GM21390 (cell line): Measurements from ENCODE around the gene TMEM132C.
"Not testable (repeated sequence)": the region's sequence is repeated elsewhere in the genome, so short reads cannot be mapped to it uniquely, and the experiment has no call there.

Experiments used
- ATAC-seq: cut with Tn5 transposase; IDR thresholded peaks from one replicate; pipeline ENCODE4 v1.9.1; 2021; ENCODE audit not compliant: unreplicated experiment

Gene TMEM132C

DNA sequence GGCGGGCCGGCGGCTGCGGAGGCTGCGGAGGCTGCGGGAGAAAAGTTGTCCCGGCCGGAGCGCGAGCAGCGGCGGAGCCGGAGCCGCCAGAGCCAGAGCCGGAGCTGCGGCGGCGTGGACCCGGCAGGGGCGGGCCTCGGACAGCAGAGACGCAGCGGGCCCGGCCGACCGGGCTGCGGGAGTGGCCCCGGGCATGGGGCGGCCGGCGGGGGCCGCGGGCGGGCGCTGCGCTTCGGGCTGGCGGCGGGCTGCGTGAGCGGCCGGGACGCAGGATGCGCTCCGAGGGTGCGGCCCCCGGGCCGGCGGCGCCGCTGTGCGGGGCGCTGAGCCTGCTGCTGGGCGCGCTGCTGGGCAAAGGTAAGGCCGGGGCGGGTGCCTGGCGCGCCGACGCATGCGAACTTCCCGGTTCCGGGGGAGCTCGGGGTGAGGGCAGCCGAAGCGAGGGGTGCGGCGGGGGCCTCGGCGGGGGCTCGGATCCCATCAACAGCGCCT, at the start of gene TMEM132C:
TSS of gene TMEM132C (plus strand) at position 40 of the 492 bp plus-strand sequence. CDS start at position 273, 233 bp downstream.
- ATAC-seq, result no peak

DNA sequence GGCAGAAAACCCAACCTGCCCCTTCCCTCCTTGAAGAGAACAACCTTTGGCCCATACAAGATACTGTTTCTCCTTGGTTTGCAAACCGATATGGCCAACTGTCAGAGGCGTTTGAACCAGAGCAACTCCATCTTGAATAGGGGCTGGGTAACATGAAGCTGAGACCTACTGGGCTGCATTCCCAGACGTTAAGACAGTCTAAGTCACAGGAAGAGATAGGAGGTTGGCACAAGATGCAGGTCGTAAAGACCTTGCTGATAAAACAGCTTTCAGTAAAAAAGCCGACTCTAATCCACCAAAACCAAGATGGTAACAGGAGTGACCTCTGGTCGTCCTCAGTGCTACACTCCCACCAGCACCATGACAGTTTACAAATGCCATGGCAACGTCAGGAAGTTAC, 42.7 kb upstream of the TMEM132C start:
- ATAC-seq, result no peak

GRCh38 chr12:128228581-128228980, 38.4 kb upstream of the TMEM132C start:
- no peak for ATAC-seq

DNA sequence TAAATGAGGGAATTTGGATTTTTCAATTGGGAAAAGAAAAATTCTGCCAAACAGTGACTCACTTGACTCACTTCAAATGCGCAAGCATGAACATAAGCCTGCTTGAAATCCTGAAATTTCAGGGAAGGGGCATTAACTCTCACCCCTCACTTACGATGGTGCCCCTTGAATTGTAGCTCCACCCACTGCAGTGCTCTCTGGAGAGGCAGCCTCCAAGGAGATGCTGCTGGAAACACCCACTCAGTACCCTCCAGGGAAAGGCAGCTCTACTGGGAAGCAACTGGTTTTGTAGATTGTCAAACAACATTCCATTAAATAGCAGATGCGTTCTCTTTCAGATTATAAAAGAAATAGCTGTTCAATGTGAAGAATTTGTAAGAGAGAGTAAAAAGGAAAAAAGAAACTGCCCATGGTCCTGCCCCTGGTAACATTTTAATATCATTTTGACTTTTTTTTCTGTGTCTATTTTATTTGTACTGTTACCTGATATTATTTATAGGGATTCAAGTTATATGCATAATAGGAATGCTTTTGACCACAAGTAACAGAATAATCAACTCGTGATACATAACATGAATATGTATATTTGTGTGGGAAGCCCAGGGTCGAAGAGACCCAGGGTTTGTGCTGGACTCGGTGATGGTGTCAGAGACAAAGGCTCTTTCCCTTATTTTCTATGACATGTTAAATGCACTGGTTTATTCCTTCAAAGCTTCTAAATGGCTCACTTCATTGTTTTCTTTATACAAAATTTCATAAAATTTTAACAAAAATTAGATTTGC, 31.1 kb upstream of the TMEM132C start:
- ATAC-seq, result no peak

DNA sequence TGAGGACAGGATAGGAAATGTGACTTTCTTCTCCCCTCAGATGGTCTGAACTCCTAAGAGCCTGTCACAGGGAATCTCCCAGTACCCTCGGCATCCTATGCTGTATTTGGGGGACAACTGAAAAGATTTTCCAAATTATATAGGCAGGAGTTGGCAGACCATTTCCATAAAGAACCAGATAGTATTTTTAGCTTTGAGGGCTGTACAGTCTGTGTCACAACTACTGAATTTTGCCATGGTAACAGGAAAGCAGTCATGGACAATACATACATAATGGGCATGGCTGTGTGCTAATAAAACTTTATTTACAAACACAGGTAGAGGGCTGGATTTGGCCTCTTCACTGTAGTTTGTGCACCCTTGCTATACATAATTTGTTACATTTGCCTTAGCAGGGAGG, 30.4 kb upstream of the TMEM132C start:
- ATAC-seq, result no peak

DNA sequence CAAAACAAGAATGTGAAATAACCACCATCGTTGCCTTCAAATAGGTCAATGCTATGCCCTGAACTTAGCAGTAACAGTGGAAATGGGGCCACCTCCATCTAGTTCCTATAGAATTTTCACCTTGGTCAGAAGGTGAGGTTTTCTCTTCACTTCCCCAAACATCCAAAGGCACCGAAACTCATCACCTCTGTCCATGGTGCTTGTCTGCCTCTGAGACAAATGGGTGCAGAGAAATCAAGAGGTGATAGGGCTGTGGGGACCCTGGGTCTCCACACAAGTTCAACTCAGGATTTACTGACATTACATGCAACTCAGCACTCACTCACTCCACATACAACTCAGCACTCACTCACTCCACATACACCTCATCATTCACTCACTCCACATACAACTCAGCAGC, 26.2 kb upstream of the TMEM132C start:
- no peak for ATAC-seq

GRCh38 chr12:128245121-128245520, 21.8 kb upstream of the TMEM132C start:
- no peak for ATAC-seq

GRCh38 chr12:128245905-128246304, 21.1 kb upstream of the TMEM132C start:
- no peak for ATAC-seq

- ATAC-seq, result no peak
Measured at GRCh38 chr12:128250096-128250495, 16.9 kb upstream of the TMEM132C start.

GRCh38 chr12:128253829-128254228, 13.1 kb upstream of the TMEM132C start:
- not testable (repeated sequence) for ATAC-seq

- no peak for ATAC-seq
Measured at GRCh38 chr12:128258866-128259555, 8.0 kb upstream of the TMEM132C start.

DNA sequence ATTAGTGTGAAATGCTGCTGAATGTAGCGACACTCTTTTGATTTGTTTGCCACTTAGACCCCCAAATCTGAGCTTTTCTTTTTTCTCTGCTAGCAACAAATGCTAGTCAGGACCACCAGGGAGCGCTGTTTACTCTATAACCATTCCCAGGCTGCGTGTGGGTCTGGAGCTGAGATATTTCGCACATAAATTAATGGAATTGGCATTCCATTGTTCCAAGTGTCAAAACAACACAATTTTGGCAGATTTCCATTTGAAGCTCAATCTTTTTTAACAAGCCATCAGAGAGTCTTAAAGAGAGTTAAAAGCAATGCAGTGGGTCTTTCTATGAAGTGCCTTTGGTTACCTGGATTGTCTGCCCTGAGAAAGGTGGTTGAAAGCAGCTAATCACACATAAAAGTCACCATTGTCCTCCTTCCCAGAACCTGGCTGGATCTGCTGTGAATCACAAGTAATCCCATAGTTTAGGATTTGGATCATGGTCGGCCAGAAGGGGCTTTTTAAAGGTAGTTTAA, 7.4 kb upstream of the TMEM132C start:
- ATAC-seq, result no peak

GRCh38 chr12:128261757-128262156, 5.2 kb upstream of the TMEM132C start:
- ATAC-seq, result no peak

GRCh38 chr12:128265566-128265965, 1.4 kb upstream of the TMEM132C start:
- no peak for ATAC-seq

DNA sequence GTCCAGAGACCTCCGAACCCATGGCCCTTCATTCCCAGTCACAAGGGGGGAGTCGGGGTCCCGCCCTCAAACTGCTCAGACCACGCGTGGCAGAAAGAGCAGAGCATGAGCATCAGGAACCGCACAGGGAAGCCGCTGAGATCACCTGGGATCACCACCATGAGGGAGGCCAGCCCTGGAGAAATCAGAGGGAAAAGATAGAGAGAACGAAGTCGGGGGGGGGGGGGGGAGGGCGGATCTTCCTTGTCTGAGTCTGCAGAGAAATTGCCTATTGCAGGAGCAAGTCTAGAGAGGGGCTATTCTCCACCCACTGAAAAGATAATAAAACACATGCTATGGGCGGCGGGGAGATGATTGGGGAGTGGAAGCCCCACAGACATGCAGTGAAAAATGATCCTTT, 884 bp upstream of the TMEM132C start:
- no peak for ATAC-seq

DNA sequence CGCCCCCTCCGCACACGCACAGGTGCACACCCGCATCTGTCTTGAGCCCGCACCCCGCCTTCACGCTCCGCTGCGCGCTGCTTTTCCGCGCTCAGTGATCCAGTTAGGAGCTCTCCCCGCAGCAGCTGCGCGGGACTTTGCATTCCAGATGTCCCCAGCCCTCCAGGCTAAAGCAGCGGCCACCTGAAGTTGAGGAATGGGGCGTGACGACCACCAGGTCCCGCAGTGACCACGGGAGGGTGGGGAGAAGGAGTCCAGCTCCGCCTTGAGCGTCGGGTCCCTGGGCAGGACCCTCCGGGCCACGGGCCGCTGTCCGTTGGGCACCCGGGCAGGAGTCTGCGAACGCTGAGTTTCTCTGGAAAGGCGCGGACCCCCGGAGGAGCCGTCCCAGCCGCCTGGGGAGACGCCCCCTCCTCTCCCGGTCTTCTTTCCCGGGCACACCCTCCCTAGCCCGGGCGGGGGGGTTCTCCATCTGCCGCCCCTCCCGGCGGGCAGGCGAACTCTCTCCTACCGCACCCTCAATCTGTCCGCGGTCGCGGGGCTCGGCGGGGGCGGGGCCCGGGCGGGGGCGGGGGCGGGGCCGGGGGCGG, 334 bp upstream of the TMEM132C start:
- ATAC-seq, result no peak

DNA sequence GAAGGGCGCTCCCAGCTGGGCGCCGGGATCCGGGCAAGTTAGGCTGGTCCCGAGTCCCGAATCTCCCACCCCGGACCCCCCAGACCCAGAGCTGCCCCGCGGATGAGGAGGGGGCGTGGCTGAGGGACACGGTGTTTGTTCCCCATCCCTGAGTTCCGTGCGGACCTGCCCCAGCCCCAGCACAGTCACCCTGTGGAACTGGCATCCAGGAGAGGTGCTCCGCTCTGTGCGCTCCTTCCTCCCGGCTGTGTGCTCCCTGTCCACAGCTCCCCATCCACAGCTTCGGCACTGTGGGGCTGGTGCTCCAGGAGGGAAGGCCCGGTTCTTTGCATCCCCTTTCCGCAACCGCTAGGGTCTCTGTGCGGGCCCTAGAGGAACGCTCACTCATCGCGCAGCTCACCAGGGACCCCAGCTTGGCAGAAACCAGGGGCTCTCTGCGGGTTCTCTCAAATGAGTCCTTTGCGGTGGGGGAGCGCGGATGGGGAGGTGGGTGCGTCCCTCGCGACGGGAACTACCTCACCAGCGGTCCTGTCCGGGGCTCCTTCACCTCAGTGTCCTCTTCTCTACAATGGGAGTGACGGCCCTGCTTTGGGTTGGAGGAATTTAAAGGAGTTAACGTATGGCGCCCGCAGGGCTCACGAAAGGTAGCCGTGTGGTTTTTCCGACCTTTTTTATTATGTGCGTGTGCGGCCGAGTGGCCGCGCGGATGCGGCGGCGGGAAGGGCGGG, 845 bp downstream of the TMEM132C start:
- ATAC-seq, result no peak

- no peak for ATAC-seq
Measured at GRCh38 chr12:128268379-128268995, 1.5 kb downstream of the TMEM132C start.

GRCh38 chr12:128269181-128269591, 2.2 kb downstream of the TMEM132C start:
- ATAC-seq, result no peak

- ATAC-seq, result no peak
Measured at GRCh38 chr12:128276471-128276870, 9.5 kb downstream of the TMEM132C start.

DNA sequence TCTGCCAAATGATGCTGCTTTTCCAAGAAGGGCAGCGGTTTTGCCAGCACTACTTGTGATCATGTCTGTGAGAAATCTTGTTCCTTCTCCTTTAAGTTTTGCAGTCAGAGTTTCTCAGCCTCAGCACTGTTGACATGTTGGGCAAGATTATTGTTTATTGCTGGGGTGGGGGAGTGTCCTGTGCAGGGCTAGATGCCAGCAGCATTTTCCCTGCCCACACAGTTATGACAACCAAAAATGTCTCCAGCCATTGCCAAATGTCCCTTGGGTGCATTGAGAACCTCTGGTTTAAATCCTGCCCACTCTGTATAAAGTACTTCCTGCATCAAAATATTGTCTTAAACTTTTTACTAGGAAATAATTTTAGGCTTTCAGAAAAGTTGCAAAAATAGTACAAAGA, 20.0 kb downstream of the TMEM132C start:
- no peak for ATAC-seq
